GM21367 (cell line): ENCODE data around the gene ISLR2.
A peak's percentile ranks its signal among the peaks of the same experiment; 100 is the strongest.
"Not testable (repeated sequence)": the region's sequence is repeated elsewhere in the genome, so short reads cannot be mapped to it uniquely, and the experiment has no call there.

Experiments
- ATAC-seq: cut with Tn5 transposase; IDR thresholded peaks from one replicate; pipeline ENCODE4 v1.9.1; 2021; ENCODE audit not compliant: unreplicated experiment

ISLR2 gene, protein sequence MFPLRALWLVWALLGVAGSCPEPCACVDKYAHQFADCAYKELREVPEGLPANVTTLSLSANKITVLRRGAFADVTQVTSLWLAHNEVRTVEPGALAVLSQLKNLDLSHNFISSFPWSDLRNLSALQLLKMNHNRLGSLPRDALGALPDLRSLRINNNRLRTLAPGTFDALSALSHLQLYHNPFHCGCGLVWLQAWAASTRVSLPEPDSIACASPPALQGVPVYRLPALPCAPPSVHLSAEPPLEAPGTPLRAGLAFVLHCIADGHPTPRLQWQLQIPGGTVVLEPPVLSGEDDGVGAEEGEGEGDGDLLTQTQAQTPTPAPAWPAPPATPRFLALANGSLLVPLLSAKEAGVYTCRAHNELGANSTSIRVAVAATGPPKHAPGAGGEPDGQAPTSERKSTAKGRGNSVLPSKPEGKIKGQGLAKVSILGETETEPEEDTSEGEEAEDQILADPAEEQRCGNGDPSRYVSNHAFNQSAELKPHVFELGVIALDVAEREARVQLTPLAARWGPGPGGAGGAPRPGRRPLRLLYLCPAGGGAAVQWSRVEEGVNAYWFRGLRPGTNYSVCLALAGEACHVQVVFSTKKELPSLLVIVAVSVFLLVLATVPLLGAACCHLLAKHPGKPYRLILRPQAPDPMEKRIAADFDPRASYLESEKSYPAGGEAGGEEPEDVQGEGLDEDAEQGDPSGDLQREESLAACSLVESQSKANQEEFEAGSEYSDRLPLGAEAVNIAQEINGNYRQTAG

DNA sequence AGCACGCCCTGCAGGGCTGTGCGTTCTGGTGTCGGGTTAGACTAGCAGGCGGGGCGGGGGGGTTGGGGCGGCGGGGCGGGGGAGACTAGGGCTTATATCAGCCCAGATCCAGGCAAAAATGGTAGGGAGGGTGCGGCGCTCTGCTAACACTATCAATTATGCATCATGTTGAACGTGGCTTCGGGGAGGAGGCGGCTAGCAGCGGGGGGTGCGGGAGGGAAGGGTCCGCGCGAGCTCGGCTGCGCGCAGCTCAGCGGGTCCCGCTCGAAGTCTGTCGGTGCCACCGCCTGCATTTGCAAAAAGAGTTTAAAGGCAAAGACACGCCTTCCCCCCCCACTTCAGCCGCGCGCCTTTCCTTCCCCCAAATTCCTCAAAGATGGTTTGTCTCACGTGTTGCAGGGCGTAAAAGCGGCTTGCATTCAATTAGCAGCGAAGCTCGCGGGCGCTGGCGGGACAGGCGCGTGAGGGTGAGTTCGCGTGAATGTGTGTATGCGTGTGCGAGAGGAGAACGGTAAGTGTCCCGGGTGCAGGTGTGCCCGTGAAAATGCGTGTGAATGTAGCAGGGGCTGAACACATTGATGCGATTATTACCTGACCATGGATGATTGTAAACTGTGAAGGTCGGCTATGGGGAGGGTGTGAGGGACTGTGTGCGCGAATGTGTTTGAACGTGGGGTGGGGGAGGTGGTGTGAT is at the start of gene ISLR2:
ISLR2 (plus strand) TSS at position 432 of the 694 bp plus-strand sequence. CDS start 2,169 bp downstream, outside the sequence.
- ATAC-seq = no peak

DNA sequence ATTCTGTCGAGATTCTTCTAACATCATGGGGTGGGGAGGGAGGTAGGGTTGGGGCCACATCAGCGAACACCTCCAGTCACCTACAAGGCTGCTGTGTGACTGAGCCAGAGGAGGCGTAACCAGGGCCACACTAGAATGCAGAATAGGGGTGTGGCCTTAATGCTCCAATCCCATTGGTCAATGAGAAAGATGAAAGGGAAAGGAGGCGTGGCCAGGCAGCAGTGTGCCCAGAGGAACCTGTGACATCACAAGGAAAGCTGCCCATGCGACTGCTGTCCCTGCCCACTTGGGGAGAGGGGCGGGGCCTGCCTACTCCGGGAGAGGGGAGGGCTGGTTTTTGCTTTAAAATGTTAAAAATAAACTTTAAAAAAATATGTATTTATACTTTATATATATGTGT is 47.9 kb upstream of the ISLR2 start, which contains the start of gene GOLGA6A:
GOLGA6A (minus strand) TSS at position 101 of the 400 bp plus-strand sequence; CDS start at position 60, 41 bp downstream.
- ATAC-seq = not testable (repeated sequence)

DNA sequence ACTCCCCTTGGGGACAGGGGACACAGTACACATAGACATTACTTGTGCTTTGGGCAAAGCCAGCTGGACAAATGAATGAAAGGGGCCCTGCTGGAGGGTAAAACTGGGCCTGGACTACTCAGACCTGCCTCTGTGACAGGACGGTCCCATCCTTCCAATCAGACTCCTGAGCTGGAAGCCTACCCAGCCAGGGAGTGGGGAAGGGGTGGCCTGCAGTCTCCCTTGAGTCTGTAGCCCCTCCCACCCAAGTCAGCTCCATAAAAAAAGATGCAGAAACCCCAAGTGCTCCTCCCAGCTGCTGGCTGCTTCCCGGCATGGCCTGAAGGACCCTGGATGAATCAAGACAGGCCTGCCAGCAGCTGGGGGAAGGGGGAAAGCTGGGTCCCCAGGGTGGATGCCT is 35.8 kb upstream of the ISLR2 start:
- ATAC-seq = not testable (repeated sequence)

DNA sequence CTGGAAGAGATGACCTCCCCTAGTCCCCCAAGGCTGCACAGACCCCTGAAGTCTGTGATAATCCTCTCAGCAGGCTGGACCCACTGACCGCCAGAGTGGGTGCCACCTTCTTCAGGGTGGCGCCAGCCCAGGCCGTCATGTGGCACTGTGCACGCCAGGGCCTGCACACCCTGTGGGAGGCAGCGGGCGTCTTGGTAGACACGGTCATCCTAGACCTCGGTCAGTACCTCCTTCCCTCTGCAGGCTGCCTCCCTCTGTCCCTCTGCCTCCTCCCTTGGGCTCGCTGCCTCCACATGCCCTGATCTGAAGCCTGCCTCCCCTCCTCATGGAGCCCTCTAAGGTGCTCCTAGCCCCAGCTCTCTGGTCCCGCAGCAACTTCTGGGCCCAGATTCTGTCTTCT is 34.8 kb upstream of the ISLR2 start:
- ATAC-seq = not testable (repeated sequence)

DNA sequence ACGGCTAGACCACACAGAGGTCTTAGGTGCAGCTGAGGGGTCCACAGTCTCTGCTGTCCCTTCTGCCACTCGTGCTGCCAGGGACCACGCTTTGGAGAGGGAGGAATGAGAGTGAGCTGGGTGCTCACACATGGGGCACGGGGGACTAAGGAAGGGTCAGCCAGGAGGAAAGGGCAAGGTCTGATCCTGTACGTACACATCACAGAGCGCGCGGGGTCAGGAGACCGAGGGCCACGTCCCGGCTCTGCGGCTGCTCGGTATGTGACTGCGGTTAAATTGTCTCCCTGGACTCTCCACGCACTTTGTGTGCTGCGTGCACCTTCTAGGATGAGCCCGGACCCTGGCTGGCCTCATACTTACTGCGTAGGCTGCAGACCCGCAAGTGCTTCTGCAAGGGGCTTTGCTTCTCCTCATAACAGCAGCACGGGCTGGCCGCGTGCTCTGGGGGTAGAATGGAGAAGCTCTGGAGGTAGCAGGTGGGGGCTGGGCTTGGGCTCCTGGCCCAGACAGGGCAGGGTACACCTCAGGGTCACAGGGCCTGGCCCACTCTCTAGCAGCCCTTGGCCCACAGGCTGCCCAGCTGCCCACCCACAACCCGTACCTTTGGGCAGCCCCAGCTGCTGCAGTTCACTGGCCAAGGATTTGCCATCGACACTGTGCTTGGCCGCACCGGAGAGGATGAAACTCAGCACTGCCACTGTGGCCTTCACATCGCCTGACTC is 33.5 kb upstream of the ISLR2 start:
- ATAC-seq = not testable (repeated sequence)

DNA sequence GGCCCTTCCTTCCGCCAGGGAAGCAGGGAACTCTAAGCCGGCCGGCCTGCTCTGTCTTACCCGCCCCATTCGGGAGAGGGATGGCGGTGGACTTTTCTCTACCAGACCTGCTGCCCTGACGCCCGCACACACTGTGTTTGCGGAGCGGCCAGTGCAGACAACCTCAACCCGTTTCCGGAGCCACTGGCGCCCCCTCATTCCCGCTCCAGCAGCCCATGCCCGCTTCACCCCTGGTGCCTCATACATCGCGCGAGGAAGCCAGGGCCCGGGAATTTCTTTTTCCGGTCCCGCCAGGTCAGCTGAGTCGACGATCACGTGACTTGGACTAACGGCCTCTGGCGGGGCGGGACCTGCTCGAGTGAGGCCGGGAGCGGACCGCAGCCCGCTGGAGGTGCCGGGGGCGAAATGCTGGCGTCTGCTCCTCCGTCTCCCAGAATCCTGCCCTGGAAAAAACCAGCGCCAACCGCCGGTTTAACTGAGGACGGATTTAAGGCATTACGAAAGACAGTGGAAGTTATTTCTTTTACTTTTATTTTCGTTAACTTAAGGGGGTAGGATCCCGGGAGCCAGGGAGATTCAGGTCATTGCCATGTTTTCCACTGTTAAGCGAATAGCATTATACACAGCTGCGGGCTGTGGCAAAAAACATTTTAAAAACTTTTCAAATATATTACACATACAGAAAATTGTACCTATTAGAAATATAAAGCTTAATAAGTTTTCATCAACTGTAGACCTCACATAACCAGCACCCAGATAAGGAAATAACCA is 30.2 kb upstream of the ISLR2 start:
- peak; percentile 83 for ATAC-seq

DNA sequence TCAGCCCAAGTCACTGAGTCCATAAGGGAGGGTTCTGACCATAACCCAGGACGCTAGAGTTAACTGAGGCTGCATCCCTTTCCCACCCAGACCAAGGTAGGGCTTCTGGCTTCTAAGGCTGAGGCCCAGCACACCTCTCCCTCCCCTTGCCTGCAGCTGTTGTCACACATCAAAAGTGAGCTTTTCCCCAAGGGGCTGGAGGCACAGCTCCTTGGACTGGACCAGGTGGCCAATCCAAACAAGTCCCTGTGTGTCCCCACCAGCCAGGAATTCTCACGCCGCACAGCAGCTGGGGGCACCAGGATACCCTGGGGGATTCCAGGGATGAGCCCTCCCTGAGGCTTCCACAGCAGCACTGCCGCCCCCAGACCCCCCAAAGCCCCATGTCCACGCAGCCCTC is 22.3 kb upstream of the ISLR2 start:
- no peak for ATAC-seq

DNA sequence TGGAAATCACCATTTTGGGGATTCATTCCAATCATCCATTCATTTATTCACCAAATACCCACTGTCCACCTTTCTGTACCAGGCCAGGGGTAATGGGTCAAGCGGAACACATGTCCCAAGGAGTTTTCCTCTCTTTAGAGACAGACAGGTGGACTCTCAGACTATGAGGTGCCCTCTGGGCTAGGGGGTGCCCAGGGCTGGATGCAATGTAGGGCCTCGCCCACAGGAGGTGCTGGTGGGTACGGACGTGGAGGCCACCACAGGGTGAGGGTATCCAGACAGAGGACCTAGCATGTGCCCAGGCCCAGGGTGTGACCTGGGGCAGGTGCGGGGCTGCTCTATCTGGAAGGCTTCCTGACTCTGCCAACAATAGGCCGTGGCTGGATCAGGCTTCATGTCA is 21.8 kb upstream of the ISLR2 start:
- ATAC-seq = not testable (repeated sequence)

DNA sequence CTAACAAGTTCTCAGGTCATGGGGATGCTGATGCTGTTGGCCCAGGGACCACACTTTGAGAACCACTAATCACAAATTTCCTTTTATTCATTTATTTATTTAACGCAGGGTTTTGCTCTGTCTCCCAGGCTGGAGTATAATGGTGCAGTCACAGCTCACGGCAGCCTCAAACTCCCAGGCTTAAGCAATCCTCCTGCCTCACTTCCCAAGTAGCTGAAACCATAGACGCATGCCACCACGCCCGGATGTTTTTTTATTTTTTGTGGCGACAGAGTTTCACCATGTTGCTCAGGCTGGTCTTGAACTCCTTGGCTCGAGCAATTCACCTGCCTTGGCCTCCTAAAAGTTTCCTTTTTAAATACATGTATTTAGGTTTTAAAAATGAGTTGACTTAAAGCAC is 20.7 kb upstream of the ISLR2 start:
- no peak for ATAC-seq

DNA sequence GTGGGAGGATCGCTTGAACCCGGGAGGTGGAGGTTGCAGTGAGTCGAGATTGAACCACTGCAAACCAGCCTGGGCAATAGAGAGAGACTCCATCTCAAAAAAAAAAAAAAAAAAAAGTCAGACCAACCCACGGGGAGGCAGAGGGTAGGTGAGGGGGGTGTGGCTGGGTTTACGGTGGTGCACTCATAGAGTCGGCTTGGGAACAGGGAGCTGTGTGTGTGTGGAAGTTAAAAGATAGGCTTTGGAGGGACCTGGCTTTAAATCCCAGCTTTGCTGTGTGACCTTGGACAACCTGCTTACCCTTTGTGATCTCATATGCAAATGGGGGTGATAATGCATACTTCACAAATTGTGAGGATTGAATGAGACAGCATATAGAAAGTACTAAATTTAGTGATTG is 10.0 kb upstream of the ISLR2 start:
- ATAC-seq = no peak

DNA sequence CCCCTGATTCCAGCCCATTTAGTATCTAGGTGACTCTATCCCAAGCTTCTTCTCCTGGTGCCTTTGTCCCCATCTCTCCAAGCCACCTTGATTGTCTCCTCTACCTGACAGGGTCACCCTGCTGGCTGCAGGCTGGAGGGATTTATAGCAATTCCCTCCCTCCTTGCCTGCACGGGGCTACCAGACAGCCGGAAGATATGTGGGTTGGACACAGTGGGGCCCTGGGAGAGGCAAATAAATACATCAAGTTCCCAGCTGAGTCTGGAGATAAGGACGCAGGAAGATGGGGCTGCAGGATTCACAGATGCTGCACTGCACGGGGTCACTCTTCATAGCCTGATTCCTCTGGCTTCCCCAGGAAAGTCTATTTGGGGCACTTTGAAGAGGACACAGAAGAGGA is 9.3 kb upstream of the ISLR2 start:
- no peak for ATAC-seq

DNA sequence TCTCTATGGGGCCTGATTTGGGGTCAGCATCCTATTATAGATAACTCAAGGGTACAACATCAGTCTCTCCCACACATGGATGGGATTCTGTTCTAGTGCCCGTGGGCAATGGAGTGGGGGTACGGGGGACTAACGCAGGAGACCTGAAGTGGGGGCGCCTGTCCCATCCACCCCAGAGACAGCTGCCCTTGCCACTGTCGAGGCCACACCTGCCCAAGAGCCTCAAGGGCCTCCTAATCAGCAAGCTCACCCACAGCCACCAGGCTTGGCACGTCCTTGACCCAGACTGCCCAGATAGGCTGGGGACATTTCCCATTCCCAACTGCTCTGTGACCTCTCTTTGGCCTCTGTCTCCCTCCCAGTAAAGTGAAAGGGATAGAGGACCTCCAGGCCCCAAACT is 8.5 kb upstream of the ISLR2 start:
- no peak for ATAC-seq

DNA sequence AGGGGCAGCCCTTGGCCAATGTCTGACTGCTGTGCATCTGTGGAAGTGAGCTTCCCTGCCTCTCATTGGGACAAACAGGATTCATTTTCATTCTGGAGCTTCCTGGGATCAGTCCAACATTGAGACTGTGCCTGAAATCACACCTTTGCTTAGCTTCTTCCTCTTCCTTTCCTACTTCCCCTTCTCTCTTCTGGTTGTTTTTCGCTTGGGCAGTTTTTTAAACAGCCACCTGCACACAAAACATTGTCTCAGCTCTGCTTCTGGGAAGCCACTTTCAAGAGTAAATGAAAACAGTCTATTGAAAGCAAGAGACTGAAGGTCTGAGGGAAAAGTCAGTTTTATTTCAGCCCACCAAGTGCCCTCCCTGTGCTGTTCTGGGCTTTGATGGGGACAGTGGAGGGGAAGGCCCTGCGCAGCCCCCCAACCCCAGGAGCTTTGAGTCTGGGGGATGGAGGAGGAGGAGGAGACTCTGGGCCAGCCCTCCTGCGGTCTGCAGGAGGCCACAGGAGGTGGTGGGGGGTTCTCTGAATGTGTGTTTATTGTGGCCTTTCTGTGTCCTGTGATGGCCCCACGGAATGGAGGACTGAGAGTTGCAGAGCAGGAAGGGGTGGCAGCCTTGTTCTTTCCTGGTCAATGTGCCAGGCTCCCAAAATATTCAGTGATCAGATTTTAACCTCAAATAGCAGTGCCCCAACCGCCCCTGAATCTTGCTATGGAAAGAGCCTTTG is 7.8 kb upstream of the ISLR2 start:
- no peak for ATAC-seq

DNA sequence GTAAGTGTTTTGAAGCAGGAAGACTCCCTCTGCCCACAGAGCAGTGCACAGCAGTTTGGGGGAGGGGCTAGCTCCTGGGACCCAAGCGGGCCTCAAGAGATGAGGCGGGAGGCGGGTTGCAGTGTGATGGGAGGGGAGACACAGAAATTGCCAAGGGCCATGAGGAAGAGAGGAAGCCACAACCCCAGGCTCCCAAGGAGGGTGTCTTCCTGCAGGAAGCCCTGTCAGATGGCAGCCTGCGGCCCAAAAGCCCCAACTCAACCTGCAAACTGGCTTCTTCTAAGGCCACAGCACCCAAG is 7.3 kb upstream of the ISLR2 start:
- ATAC-seq = no peak

DNA sequence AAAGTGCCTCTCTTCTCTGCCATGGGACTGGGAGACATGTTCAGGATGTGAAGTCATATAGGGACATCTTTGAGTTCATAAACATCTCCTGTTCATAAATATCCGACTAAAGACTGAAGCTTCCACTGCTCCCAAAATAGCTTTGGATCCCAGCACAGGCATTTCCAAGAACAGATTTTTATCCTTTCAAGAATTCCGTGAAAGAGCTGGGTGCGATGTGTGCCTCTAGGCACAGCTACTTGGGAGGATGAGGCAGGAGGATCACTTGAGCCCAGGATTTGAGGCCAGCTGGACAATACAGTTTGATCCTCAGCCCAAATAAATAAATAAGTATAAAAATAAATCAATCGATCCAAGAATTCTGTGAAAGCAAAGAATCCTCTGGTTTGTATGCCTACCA is 6.7 kb upstream of the ISLR2 start:
- no peak for ATAC-seq

DNA sequence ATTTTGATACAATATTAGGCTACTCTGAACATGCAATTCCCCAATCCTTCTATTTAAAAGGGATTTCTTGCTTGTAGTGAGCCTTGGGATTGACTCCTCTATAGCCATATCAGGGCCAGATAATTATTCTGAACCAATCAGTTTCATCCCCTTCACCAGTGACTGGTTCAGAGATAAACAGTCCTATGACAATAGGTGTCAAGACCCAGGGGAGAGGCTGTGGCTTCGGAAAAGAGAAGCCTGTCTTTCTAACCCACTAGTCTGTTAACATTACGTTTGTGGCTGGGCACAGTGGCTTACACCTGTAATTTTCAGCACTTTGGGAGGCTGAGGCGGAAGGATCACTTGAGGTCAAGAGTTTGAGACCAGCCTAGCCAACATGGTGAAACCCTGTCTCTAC is 6.2 kb upstream of the ISLR2 start:
- no peak for ATAC-seq

DNA sequence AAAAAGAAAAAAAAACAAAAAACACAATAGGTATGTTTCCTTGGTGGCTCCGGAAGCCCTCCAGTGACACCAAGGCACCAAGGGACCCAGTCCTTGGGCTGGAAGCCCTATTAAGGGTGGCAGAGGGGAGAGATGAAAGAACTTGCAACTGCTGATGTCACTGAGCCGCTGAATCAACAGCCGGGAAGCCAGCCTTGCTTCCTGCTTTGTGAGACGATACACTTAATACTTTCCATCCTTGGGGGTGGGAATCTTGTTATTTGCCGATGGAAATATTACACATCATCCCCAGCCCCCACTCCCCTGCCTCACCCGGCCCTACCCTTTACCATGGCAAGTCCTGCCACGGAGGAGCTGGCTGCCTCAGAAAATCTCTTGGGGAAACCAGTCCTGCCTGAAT is 5.6 kb upstream of the ISLR2 start:
- no peak for ATAC-seq

DNA sequence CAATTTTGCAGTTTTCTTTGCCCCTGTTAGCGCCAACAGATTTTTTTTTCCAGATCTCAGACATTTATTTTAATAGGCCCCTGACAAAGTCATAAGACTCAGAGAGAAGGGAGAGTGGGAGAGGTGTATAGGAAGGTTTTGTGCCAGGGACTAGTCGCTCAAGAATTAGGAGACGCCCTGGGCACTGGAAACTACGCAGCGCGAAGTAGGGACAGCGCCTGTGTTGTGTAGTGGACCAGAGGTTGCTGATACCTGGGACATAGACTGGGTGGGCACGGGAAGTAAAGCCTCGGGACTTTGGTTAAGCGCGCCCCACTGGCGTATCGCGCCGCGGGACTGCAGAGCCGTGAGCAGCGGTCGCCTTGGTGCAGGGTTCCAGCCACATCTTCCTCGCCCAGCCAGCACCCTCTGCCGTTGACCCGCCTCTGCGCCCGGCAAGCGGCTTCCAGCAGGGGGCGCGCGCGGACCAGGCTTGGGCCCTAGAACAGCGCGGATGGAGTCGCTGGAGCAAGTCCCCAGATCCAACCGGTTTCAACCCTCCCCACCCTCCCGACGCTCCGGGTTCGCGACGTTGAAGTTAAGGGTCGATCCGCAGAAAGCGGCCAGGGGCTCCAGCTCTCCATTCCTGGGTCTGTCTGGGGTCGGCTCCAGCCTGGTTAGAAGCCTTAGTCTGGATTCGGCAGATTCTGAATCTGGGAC is 3.0 kb upstream of the ISLR2 start:
- no peak for ATAC-seq
